Left ventricle myocardium superior (tissue), 1 donor: Measurements from ENCODE around the gene PLCB1. TPM values are rescaled to one million over a fixed set of nuclear protein-coding genes. Genes with fewer than 3 reads are reported as not detected.

Source experiments
- ATAC-seq: fragments of 200-7000 bp; cut with Tn5 transposase; one replicate; pipeline ENCODE4 v1.9.1; 2020; ENCODE audit warnings: mild to moderate bottlenecking, moderate library complexity
- DNase-seq: peaks from one replicate; pipeline ENCODE4 v3.0.0-alpha.2; 2020
- intact Hi-C: fragments of 100-400 bp; cut with micrococcal nuclease; formaldehyde crosslinking; loops from one replicate; pipeline ENCODE4 v1.11.0; 2022
- total RNA-seq: library from RNA; stranded (reverse); fragmentation: NEBNext Ultra II Directional; extraction: Animal tissue kit (Norgen Biotek cat#: 25700); gene quantifications from one replicate; pipeline ENCODE4 v1.2.1, GENCODE V29; 2021
- donor health status: DM: no; HTN: yes; CAD: no; lungs with severe emphysema.

The PLCB1 gene
- total RNA-seq, 1 donor from 2014 or later: 7.7 TPM

- intact Hi-C loops: no loop called here
- ATAC-seq: no peak
Observed at GRCh38 chr20:8267009-8267408, 134.9 kb downstream of the PLCB1 start.

GRCh38 chr20:8271727-8272126 lies 139.7 kb downstream of the PLCB1 start:
- intact Hi-C loops: no loop called here
- DNase-seq (no peak), ATAC-seq (no peak)

More at GRCh38 chr20:8267009-8267408, 134.9 kb downstream of the PLCB1 start:
- no peak for DNase-seq

DNA sequence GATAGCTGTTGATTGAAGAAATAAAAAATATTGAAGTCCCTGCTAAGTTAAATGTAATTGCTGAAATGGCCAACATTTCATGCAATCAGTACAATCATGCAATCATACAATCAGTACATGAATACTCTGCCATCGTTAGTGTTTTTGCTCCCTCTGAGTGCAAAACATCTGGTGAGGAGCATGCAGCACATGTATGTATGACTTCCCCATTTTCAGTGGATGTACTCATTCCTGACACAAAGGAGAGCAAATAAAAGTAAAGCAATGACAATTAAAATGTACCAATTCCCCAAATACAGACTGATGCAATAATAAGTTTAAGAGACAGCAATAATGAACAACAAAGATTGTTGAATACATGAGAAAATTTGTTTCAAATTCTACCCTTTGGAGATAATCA lies 140.7 kb downstream of the PLCB1 start:
- no peak for ATAC-seq
- intact Hi-C loops: no loop called here
- no peak for DNase-seq

DNA sequence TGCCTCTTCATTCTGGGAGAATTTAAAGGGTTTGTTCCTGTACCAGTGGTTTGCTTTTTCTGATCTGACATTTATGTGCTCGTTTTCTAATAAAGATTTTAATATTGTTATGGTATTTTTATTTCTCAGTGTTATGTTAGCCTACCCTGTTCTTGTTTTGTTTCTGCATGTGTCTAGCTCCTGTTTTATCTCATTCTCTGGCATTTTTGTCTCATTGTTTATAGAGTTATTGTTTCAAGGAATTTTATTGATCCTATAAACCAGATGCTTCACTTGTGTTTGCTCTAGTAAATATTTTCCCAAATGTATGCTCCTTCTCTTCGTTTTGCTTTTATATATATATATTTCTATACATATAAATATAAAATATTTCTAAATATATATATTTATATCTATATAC lies 152.8 kb downstream of the PLCB1 start:
- DNase-seq: no peak
- ATAC-seq: no peak
- intact Hi-C loops: no loop called here

DNA sequence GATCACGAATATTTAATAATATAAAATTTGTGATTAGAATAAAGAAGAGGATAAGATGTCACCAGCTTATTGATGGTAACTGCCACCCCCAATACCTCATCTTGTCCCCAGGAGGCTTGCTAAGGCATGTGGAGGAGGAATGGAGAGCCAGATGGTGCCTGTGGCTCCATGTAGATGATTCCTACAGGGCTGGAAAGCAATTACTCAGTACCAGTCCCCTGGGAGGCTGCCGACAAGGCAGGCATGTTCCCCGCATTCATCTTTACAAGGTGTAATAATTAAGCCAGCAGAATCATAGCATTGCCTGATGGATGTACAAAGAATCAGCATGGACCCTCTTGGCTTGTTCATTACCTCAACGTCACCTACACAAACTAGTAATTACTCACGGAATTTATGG lies 155.3 kb downstream of the PLCB1 start:
- intact Hi-C loops: no loop called here
- ATAC-seq (no peak), DNase-seq (no peak)

GRCh38 chr20:8291200-8291599 lies 159.1 kb downstream of the PLCB1 start:
- intact Hi-C loops: no loop called here
- no peak for DNase-seq
- ATAC-seq: no peak

- intact Hi-C loops: no loop called here
- DNase-seq: no peak
- ATAC-seq: no peak
Observed at GRCh38 chr20:8291873-8292272, 159.8 kb downstream of the PLCB1 start.

- ATAC-seq (no peak), DNase-seq (no peak)
- intact Hi-C loops: no loop called here
Observed at GRCh38 chr20:8292793-8293192, 160.7 kb downstream of the PLCB1 start.

GRCh38 chr20:8293750-8294149 lies 161.7 kb downstream of the PLCB1 start:
- DNase-seq: no peak
- intact Hi-C loops: no loop called here
- ATAC-seq: no peak

DNA sequence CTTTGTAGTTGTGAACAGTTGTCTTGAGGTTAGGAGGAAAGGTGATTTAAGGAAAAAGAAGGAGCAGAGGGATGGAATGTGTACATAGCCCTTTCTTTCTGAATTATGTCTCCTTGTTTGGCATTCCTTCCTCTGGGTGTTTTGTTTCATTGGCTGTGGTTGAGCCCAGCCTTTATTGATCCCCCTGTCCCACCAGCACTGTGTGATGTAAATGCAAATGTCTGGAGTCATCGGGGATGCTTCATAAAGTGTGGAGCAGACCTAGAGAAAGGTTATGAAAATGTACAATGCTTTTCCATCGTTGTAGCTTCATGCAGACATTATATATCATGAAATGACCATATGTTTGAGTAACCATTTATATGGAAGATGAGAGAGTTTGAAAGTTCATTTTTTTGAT lies 164.5 kb downstream of the PLCB1 start:
- ATAC-seq (no peak), DNase-seq (no peak)
- intact Hi-C loops: no loop called here

- no peak for DNase-seq
- intact Hi-C loops: no loop called here
- ATAC-seq: no peak
Observed at GRCh38 chr20:8298426-8299043, 166.5 kb downstream of the PLCB1 start.

DNA sequence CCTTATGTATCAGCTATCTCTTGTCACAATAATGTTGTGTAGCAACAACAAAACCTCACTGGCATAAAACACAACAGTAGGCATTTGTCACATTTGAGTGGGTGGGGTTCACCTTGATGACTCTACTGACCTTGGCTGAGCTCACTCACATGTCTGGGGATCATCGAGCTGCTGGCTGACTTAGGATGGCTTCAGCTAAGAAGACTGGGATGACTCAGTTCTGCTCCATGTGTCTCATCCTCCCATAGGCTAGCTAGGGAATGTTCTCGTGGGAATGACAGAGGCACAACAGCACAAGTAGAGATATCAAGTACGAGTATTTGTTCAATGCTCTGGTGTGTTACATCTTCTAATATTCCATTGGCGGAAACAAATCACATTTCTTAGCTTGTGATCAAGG lies 167.9 kb downstream of the PLCB1 start:
- intact Hi-C loops: no loop called here
- ATAC-seq: no peak
- DNase-seq: no peak

DNA sequence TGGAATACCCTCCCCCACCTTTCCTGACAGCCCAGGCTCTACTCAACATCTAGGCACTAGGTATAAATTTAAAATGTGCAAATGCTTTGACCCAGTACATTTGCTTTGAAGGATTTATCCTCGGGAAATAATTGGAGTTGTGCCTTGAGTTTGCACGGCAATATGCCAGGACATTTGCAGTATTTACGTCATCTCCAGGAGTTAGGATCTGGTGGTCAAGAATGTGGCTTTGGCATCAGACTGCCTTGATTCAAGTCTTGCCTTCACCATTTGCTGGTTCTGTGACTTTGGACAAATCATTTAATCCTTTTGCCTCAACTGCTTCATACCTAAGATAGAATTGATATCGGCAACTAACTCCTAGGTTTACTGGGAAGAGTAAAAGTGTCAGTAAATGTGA lies 169.6 kb downstream of the PLCB1 start:
- DNase-seq (no peak), ATAC-seq (no peak)
- intact Hi-C loops: no loop called here

DNA sequence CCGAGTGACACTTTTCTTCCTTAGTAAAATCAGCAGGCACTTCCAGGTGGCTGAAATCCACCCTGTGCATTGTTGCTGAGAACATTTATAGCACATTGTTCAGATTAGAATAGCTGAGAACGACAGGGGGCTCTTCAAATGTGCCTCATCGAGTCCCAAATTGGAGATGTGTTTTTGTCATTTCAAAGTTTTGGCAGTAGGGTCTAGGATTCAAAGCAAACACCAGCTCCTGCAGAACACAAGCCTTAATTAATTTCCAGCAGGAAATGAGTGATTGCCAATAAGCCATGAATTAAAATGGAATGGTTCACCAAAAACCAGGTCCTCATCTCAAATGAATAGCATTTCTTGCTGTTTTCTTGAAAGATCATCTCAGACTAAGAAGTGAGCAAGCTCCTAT lies 171.6 kb downstream of the PLCB1 start:
- intact Hi-C loops: no loop called here

GRCh38 chr20:8304124-8304816 lies 172.2 kb downstream of the PLCB1 start:
- intact Hi-C loops: no loop called here
- no peak for DNase-seq
- ATAC-seq: no peak

More for the DNA sequence above, 171.6 kb downstream of the PLCB1 start:
- DNase-seq (no peak), ATAC-seq (no peak)

DNA sequence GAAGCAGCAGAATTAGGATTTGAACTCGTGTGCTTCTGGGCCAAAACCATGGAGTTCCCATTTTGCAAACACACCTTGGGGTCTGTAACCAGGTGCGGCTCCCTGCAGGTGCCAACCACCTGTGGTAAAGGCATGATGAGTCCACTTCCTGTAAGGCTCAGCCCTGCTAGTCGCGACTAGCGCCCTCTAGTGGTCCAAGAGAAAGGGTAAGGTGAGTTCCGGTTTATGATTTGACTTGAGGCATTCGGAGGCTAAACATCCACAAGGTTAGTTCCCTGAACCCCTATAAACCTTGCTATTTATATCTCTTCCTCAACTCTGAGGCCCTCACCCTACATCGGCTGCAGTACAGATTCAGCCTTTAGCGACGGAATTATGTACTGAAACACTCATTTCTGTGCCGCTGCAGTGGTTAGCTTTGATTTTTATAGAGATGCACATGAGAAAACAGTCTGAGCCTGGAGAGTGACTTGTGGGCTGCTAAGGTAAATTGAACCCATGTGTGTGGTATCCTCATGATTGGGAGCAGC lies 173.4 kb downstream of the PLCB1 start:
- ATAC-seq (no peak), DNase-seq (peak; percentile 39)
- intact Hi-C loops: no loop called here

GRCh38 chr20:8306937-8307336 lies 174.9 kb downstream of the PLCB1 start:
- ATAC-seq: no peak
- no peak for DNase-seq
- intact Hi-C loops: no loop called here

DNA sequence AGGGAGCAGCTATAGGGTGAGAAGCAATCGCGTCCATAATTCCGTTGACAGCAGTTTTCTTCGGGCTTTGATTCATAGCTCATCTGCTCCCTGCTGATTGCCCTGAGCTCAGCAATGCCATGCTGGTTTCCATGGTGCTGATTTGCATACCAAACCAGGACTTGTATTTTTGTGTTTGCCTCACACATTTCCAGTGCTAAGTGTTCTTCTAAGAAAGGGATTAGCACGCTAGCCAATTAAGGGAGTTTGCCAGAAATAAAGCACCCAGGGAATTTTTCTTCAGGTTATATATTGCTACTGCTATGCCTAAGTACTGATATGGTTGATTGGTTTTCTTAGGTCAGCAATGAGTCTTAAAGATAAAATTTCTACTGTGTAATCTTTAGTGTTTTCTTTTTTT lies 177.6 kb downstream of the PLCB1 start:
- intact Hi-C loops: no loop called here
- DNase-seq (no peak), ATAC-seq (no peak)

- intact Hi-C loops: no loop called here
- DNase-seq (no peak), ATAC-seq (no peak)
Observed at GRCh38 chr20:8310618-8311017, 178.6 kb downstream of the PLCB1 start.

GRCh38 chr20:8313073-8313472 lies 181.0 kb downstream of the PLCB1 start:
- intact Hi-C loops: no loop called here
- ATAC-seq (no peak), DNase-seq (no peak)
